Sigmoid colon (tissue), 7 donors: ENCODE data around the gene GCC2. TPM values are rescaled to one million over a fixed set of nuclear protein-coding genes. Genes with fewer than 3 reads are reported as not detected.

Experiments
- DNase-seq: peaks from one replicate; pipeline ENCODE4 v3.0.0-alpha.2; 2019
- H3K27ac ChIP-seq, 4 donors: fragments of 200-600 bp; sonication (generic); one replicate each; pipeline ENCODE4 v1.5.1; 2016 to 2019; ENCODE audit warnings: mild to moderate bottlenecking in 1 of 4
- H3K27me3 ChIP-seq, 3 donors: fragments of 200-600 bp; sonication (generic); one replicate each; pipeline ENCODE4 v1.5.1; 2019; ENCODE audit warnings: mild to moderate bottlenecking in 1 of 3
- H3K36me3 ChIP-seq, 4 donors: fragments of 200-600 bp; sonication (generic); one replicate each; pipeline ENCODE4 v1.5.1; 2016 to 2019
- H3K4me1 ChIP-seq, 4 donors: fragments of 200-600 bp; sonication (generic); one replicate each; pipeline ENCODE4 v1.5.1; 2017 to 2019
- H3K4me3 ChIP-seq, 4 donors: fragments of 200-600 bp; sonication (generic); one replicate each; pipeline ENCODE4 v1.5.1; 2017 to 2019; ENCODE audit warnings: mild to moderate bottlenecking in 2 of 4, moderate library complexity in 1 of 4
- H3K9me3 ChIP-seq, 4 donors: fragments of 200-600 bp in 3 of 4; sonication (generic) in 3 of 4; one replicate each; pipeline versions ENCODE4 v1.5.1 to v1.6.1; 2013 to 2019
- CTCF ChIP-seq, 4 experiments: fragments of 450-650 bp in 3 of 4; fragments of 200-600 bp in 1 of 4; IDR thresholded peaks; one replicate each; pipeline ENCODE4 v1.5.1; 2016 to 2019; ENCODE audit warnings: antibody characterized with exemption in 4 of 4, mild to moderate bottlenecking in 3 of 4, moderate library complexity in 2 of 4
- EP300 ChIP-seq, 4 donors: sonication (generic); formaldehyde crosslinking; IDR thresholded peaks; one replicate each; pipeline ENCODE4 v1.6.1; 2017; ENCODE audit warnings: antibody characterized with exemption in 4 of 4
- POLR2A ChIP-seq, 2 donors: fragments of 450-650 bp; IDR thresholded peaks; one replicate each; pipeline ENCODE4 v1.6.1; 2016; ENCODE audit warnings: antibody characterized with exemption in 2 of 2, mild to moderate bottlenecking in 2 of 2, moderate library complexity in 2 of 2
- POLR2AphosphoS5 ChIP-seq, 4 donors: sonication (generic); formaldehyde crosslinking; IDR thresholded peaks; one replicate each; pipeline ENCODE4 v1.6.1; 2017; ENCODE audit warnings: antibody characterized with exemption in 4 of 4
- WGBS, 2 donors: extraction: QIAGEN DNeasy Blood & Tissue Kit; methylation state at CpG; one replicate each; pipeline ENCODE4 v1.1.7; 2013; 5-methylcytosine and 5-hydroxymethylcytosine counted together
- intact Hi-C: fragments of 100-400 bp; cut with DNase I; formaldehyde crosslinking; loops from one replicate; pipeline ENCODE4 v1.15.1; 2023
- polyA plus RNA-seq, 3 donors: library from polyadenylated mRNA; stranded (reverse); fragments of 200-250 nt; gene quantifications; one replicate each; pipeline ENCODE4 v1.2.3, GENCODE V29; 2013
- total RNA-seq, 4 donors: library from RNA; depleted of rRNA; stranded (reverse); fragments of >200 nt; gene quantifications; one replicate each; pipeline ENCODE4 v1.1.0, GENCODE V29; 2016
- donor health status: healthy with polysubstance abuse.
- donor health status: Bipolar disorder and iron deficiency.
- donor health status: healthy.

Gene GCC2
- total and polyA plus RNA-seq, 7 donors = 18.0 to 47.1 (median 29.6) TPM

GRCh38 chr2:108542071-108542470 lies 93.1 kb downstream of the GCC2 start:
- 51 to 68% methylated on average over 4 of the region's 4 CpGs for WGBS, 2 donors
- no peak overlapping the region for H3K4me3 ChIP-seq
- no peaks in the 10 kb centered on the region for H3K36me3 ChIP-seq
- H3K27ac ChIP-seq = peak overlapping the region in 3 of 4 donors; percentile 45 to 99 (median 95)
- TF ChIP-seq POLR2AphosphoS5 (IDR thresholded peaks at IDR 0.05) = no peak
- peaks cover 0 to 66% (median 41%) of the 10 kb centered on the region in 4 donors for H3K4me1 ChIP-seq
- no peaks in the 10 kb centered on the region for H3K9me3 ChIP-seq
- H3K27me3 ChIP-seq = no peaks in the 10 kb centered on the region
- intact Hi-C loops = no loop called here
- DNase-seq = no peak

GRCh38 chr2:108547606-108548005 lies 98.6 kb downstream of the GCC2 start:
- Histone ChIP-seq H3K4me1 (peaks cover 0 to 41% (median 20%) of the 10 kb centered on the region in 4 donors), H3K36me3 (no peaks in the 10 kb centered on the region), H3K9me3 (no peaks in the 10 kb centered on the region), H3K27me3 (no peaks in the 10 kb centered on the region), H3K4me3 (no peak overlapping the region), H3K27ac (no peak overlapping the region)
- no peak for DNase-seq
- TF ChIP-seq POLR2AphosphoS5 (IDR thresholded peaks at IDR 0.05) (no peak), EP300 (IDR thresholded peaks at IDR 0.05) (no peak), CTCF (IDR thresholded peaks at IDR 0.05) (no peak), POLR2A (IDR thresholded peaks at IDR 0.05) (no peak)
- intact Hi-C loops = no loop called here
- WGBS, 2 donors = 90% methylated on average over 5 of the region's 5 CpGs

- intact Hi-C loops = no loop called here
- TF ChIP-seq CTCF (IDR thresholded peaks at IDR 0.05) = no peak
- no peak for TF ChIP-seq POLR2AphosphoS5 (IDR thresholded peaks at IDR 0.05)
- TF ChIP-seq POLR2A (IDR thresholded peaks at IDR 0.05) = no peak
- TF ChIP-seq EP300 (IDR thresholded peaks at IDR 0.05) = no peak
- Histone ChIP-seq H3K36me3 (no peaks in the 10 kb centered on the region), H3K9me3 (no peaks in the 10 kb centered on the region), H3K4me1 (peaks cover 0 to 41% (median 27%) of the 10 kb centered on the region in 4 donors), H3K4me3 (no peak overlapping the region), H3K27me3 (no peaks in the 10 kb centered on the region), H3K27ac (peak overlapping the region in 1 of 4 donors; percentile 19)
- no peak for DNase-seq
- WGBS, 2 donors = 83 to 84% methylated on average over 9 of the region's 9 CpGs
These were observed 99.4 kb downstream of the GCC2 start for GRCh38 chr2:108548208-108549003.

- Histone ChIP-seq H3K27ac (peak overlapping the region; percentile 60 to 79 (median 76)), H3K36me3 (no peaks in the 10 kb centered on the region), H3K27me3 (no peaks in the 10 kb centered on the region), H3K4me1 (peaks cover 0 to 71% (median 57%) of the 10 kb centered on the region in 4 donors), H3K9me3 (no peaks in the 10 kb centered on the region), H3K4me3 (no peak overlapping the region)
- intact Hi-C loops = no loop called here
- 88 to 90% methylated on average over 2 of the region's 2 CpGs for WGBS, 2 donors
- TF ChIP-seq CTCF (IDR thresholded peaks at IDR 0.05) (no peak), POLR2AphosphoS5 (IDR thresholded peaks at IDR 0.05) (no peak), POLR2A (IDR thresholded peaks at IDR 0.05) (no peak), EP300 (IDR thresholded peaks at IDR 0.05) (no peak)
- DNase-seq = no peak
These were observed 103.6 kb downstream of the GCC2 start for GRCh38 chr2:108552566-108552965.

- Histone ChIP-seq H3K9me3 (no peaks in the 10 kb centered on the region), H3K4me1 (peaks cover 0 to 63% (median 52%) of the 10 kb centered on the region in 4 donors), H3K27me3 (no peaks in the 10 kb centered on the region), H3K27ac (peak overlapping the region; percentile 60 to 79 (median 76)), H3K36me3 (no peaks in the 10 kb centered on the region), H3K4me3 (no peak overlapping the region)
- WGBS, 2 donors = 64 to 73% methylated on average over 7 of the region's 7 CpGs
- no peak for TF ChIP-seq CTCF (IDR thresholded peaks at IDR 0.05)
- no peak for TF ChIP-seq POLR2A (IDR thresholded peaks at IDR 0.05)
- TF ChIP-seq EP300 (IDR thresholded peaks at IDR 0.05) = no peak
- TF ChIP-seq POLR2AphosphoS5 (IDR thresholded peaks at IDR 0.05) = no peak
- intact Hi-C loops = no loop called here
- DNase-seq = no peak
These were observed 104.4 kb downstream of the GCC2 start for GRCh38 chr2:108553209-108553919.
